ENCODE measurements around the gene ATP10D. TPM values are rescaled to one million over a fixed set of nuclear protein-coding genes. Genes with fewer than 3 reads are reported as not detected.

The ATP10D gene
- total and polyA plus RNA-seq, 12 donors, result 3.8 to 70.0 (median 22.6) TPM

- H3K27ac ChIP-seq, result no peak overlapping the region
- intact Hi-C loops (cut with DNase I), result no loop called here
- TF ChIP-seq POLR2A (IDR thresholded peaks at IDR 0.05), result no peak
- no peak for TF ChIP-seq CTCF (IDR thresholded peaks at IDR 0.05)
These were observed 155.8 kb downstream of the ATP10D start for GRCh38 chr4:47640911-47641310.

GRCh38 chr4:47641755-47642154, 156.7 kb downstream of the ATP10D start:
- Histone ChIP-seq H3K9me3 (replicated peaks in 1 of 3) (no peaks in the 10 kb centered on the region), H3K36me3 (replicated peaks in 1 of 2) (no peaks in the 10 kb centered on the region), H3K4me1 (replicated peaks in 1 of 2) (no peaks in the 10 kb centered on the region), H3K27me3 (no peaks in the 10 kb centered on the region), H3K27ac (no peak overlapping the region), H3K4me3 (no peak overlapping the region)
- no peak for DNase-seq
- WGBS, 4 donors, result 67 to 86% (median 77%) methylated on average over 1 of the region's 1 CpG
- TF ChIP-seq CTCF (IDR thresholded peaks at IDR 0.05) (no peak), POLR2A (IDR thresholded peaks at IDR 0.05) (no peak)
- intact Hi-C loops (cut with DNase I), result no loop called here

More at GRCh38 chr4:47640911-47641310, 155.8 kb downstream of the ATP10D start:
- H3K9me3 ChIP-seq (replicated peaks in 1 of 3), result no peaks in the 10 kb centered on the region
- H3K4me1 ChIP-seq (replicated peaks in 1 of 2), result no peaks in the 10 kb centered on the region
- H3K27me3 ChIP-seq, result no peaks in the 10 kb centered on the region
- no peak for DNase-seq
- no peaks in the 10 kb centered on the region for H3K36me3 ChIP-seq (replicated peaks in 1 of 2)
- no peak overlapping the region for H3K4me3 ChIP-seq

GRCh38 chr4:47642191-47642830, 157.2 kb downstream of the ATP10D start:
- H3K36me3 ChIP-seq (replicated peaks in 1 of 2), result no peaks in the 10 kb centered on the region
- H3K27me3 ChIP-seq, result no peaks in the 10 kb centered on the region
- WGBS, 4 donors, result 84 to 90% (median 88%) methylated on average over 6 of the region's 6 CpGs
- no peak overlapping the region for H3K27ac ChIP-seq
- no peaks in the 10 kb centered on the region for H3K4me1 ChIP-seq (replicated peaks in 1 of 2)
- TF ChIP-seq POLR2A (IDR thresholded peaks at IDR 0.05), result no peak
- TF ChIP-seq CTCF (IDR thresholded peaks at IDR 0.05), result no peak
- DNase-seq, result no peak
- intact Hi-C loops (cut with DNase I), result no loop called here
- H3K4me3 ChIP-seq, result no peak overlapping the region
- H3K9me3 ChIP-seq (replicated peaks in 1 of 3), result no peaks in the 10 kb centered on the region

Other genes starting within 250 kb of the ATP10D start
- 10 to 100 TPM in 8 of 9 donors, 1 to 10 TPM in 1; 9.8 to 33.2 (median 17.7) TPM for gene COMMD8, start 21.6 kb upstream of the ATP10D start, total RNA-seq
- 10 to 100 TPM in 2 of 3 donors, 1 to 10 TPM in 1; 6.3 to 20.2 (median 12.8) TPM for gene COMMD8, start 21.6 kb upstream of the ATP10D start, polyA plus RNA-seq